HS-5 (cell line): ENCODE measurements around the gene ASAP3.
"Not testable (repeated sequence)": the region's sequence is repeated elsewhere in the genome, so short reads cannot be mapped to it uniquely, and the experiment has no call there.

ENCODE experiments used
- DNase-seq: peaks from one replicate; pipeline ENCODE4 v3.0.0-alpha.2; 2012; ENCODE audit warnings: low read depth

The ASAP3 gene

GRCh38 chr1:23394684-23395083, 89.3 kb downstream of the ASAP3 start:
- DNase-seq, result no peak

- no peak for DNase-seq
Observed at GRCh38 chr1:23394181-23394580, 89.8 kb downstream of the ASAP3 start.

GRCh38 chr1:23393706-23394105, 90.3 kb downstream of the ASAP3 start:
- no peak for DNase-seq

GRCh38 chr1:23392125-23392855, 91.7 kb downstream of the ASAP3 start:
- no peak for DNase-seq

- no peak for DNase-seq
Observed at GRCh38 chr1:23389837-23390321, 94.1 kb downstream of the ASAP3 start.

- no peak for DNase-seq
Observed at GRCh38 chr1:23387494-23387893, 96.5 kb downstream of the ASAP3 start.

- no peak for DNase-seq
Observed at GRCh38 chr1:23385119-23385621, 98.8 kb downstream of the ASAP3 start.

GRCh38 chr1:23384312-23385058, 99.5 kb downstream of the ASAP3 start:
- DNase-seq, result no peak

GRCh38 chr1:23383577-23384311, 100.2 kb downstream of the ASAP3 start:
- DNase-seq, result no peak

- no peak for DNase-seq
Observed at GRCh38 chr1:23381233-23381885, 102.6 kb downstream of the ASAP3 start.

- DNase-seq, result no peak
Observed at GRCh38 chr1:23380719-23381118, 103.3 kb downstream of the ASAP3 start.

GRCh38 chr1:23380236-23380635, 103.7 kb downstream of the ASAP3 start:
- not testable (repeated sequence) for DNase-seq
